Stimulated activated CD8-positive, alpha-beta memory T cell treated with anti-CD3 and anti-CD28 coated beads, Interleukin-4, amount 100 ng/mL, for 4 hours (primary cell): ENCODE results near the gene GABRB1.

ENCODE experiments used
- DNase-seq, 2 donors: peaks; one replicate each; pipeline ENCODE4 v3.0.0-alpha.2; 2020; ENCODE audit warnings: low read depth in 2 of 2, low spot score in 1 of 2

Gene GABRB1

GRCh38 chr4:47207555-47207954, 176.2 kb downstream of the GABRB1 start:
- DNase-seq, result no peak

- no peak for DNase-seq
Observed at GRCh38 chr4:47209833-47210232, 178.5 kb downstream of the GABRB1 start.

GRCh38 chr4:47210828-47211227, 179.5 kb downstream of the GABRB1 start:
- no peak for DNase-seq

GRCh38 chr4:47213106-47213505, 181.7 kb downstream of the GABRB1 start:
- no peak for DNase-seq

- no peak for DNase-seq
Observed at GRCh38 chr4:47213539-47213938, 182.2 kb downstream of the GABRB1 start.

GRCh38 chr4:47213971-47214370, 182.6 kb downstream of the GABRB1 start:
- no peak for DNase-seq

- DNase-seq, result no peak
Observed at GRCh38 chr4:47215759-47216158, 184.4 kb downstream of the GABRB1 start.

GRCh38 chr4:47217291-47217690, 185.9 kb downstream of the GABRB1 start:
- no peak for DNase-seq

- DNase-seq, result no peak
Observed at GRCh38 chr4:47217884-47218283, 186.5 kb downstream of the GABRB1 start.

GRCh38 chr4:47218631-47219030, 187.3 kb downstream of the GABRB1 start:
- DNase-seq, result no peak

GRCh38 chr4:47219586-47219985, 188.2 kb downstream of the GABRB1 start:
- no peak for DNase-seq

GRCh38 chr4:47221721-47222120, 190.4 kb downstream of the GABRB1 start:
- no peak for DNase-seq

- DNase-seq, result no peak
Observed at GRCh38 chr4:47222276-47222675, 190.9 kb downstream of the GABRB1 start.

- no peak for DNase-seq
Observed at GRCh38 chr4:47224361-47224760, 193.0 kb downstream of the GABRB1 start.

- no peak for DNase-seq
Observed at GRCh38 chr4:47235721-47236120, 204.4 kb downstream of the GABRB1 start.

GRCh38 chr4:47238667-47239066, 207.3 kb downstream of the GABRB1 start:
- DNase-seq, result no peak

- DNase-seq, result no peak
Observed at GRCh38 chr4:47239649-47240048, 208.3 kb downstream of the GABRB1 start.

- DNase-seq, result no peak
Observed at GRCh38 chr4:47251348-47252135, 220.2 kb downstream of the GABRB1 start.

- no peak for DNase-seq
Observed at GRCh38 chr4:47263721-47264120, 232.4 kb downstream of the GABRB1 start.

GRCh38 chr4:47270201-47270888, 239.0 kb downstream of the GABRB1 start:
- no peak for DNase-seq

GRCh38 chr4:47271291-47271690, 239.9 kb downstream of the GABRB1 start:
- no peak for DNase-seq

GRCh38 chr4:47274901-47275300, 243.5 kb downstream of the GABRB1 start:
- DNase-seq, result no peak

- DNase-seq, result no peak
Observed at GRCh38 chr4:47275595-47275994, 244.2 kb downstream of the GABRB1 start.
